Mucosa of descending colon (tissue), 3 donors: ENCODE data around the gene PROC. TPM values are rescaled to one million over a fixed set of nuclear protein-coding genes. Genes with fewer than 3 reads are reported as not detected.

Source experiments
- ATAC-seq: fragments of 200-7000 bp; cut with Tn5 transposase; one replicate; pipeline ENCODE4 v1.9.1; 2020; ENCODE audit warnings: mild to moderate bottlenecking, moderate library complexity
- DNase-seq, 3 donors: peaks; one replicate each; pipeline ENCODE4 v3.0.0-alpha.2; 2020
- H3K36me3 ChIP-seq: fragments of 200-600 bp; one replicate; pipeline ENCODE4 v1.8.0; 2021; ENCODE audit warnings: low read depth, mild to moderate bottlenecking
- H3K4me1 ChIP-seq: fragments of 200-600 bp; one replicate; pipeline ENCODE4 v1.8.0; 2021; ENCODE audit warnings: low read depth, mild to moderate bottlenecking
- H3K4me3 ChIP-seq: fragments of 200-600 bp; one replicate; pipeline ENCODE4 v1.8.0; 2021; ENCODE audit warnings: mild to moderate bottlenecking
- H3K9me3 ChIP-seq: fragments of 200-600 bp; one replicate; pipeline ENCODE4 v1.8.0; 2021; ENCODE audit warnings: mild to moderate bottlenecking
- intact Hi-C, 2 donors: fragments of 100-400 bp; cut with DNase I in 1 of 2; cut with micrococcal nuclease in 1 of 2; formaldehyde crosslinking; loops; one replicate each; pipeline versions ENCODE4 v1.11.0 to v1.11.1; 2022; cut with DNase I, micrococcal nuclease
- total RNA-seq, 3 donors: library from RNA; stranded (reverse); fragmentation: NEBNext Ultra II Directional in 2 of 3; extraction: Animal tissue kit (Norgen Biotek cat#: 25700) in 2 of 3; gene quantifications; one replicate each; pipeline versions ENCODE4 v1.2.1 to v1.2.4, GENCODE V29; 2021 to 2023
- TF ChIP-seq, protein P1 (sequence below): fragments of 200-600 bp; IDR thresholded peaks from one replicate; pipeline ENCODE4 v1.8.0; 2022; ENCODE audit warnings: antibody characterized with exemption, mild to moderate bottlenecking
- donor health status: DM: no; HTN: no; CAD: no; lungs with moderate emphysema.
- donor health status: DM: no; HTN: no; CAD: no.
- donor health status: DM: no; HTN: yes; CAD: no.

Gene PROC
- total RNA-seq, 3 donors from 2014 or later, result 0.80 to 3.6 (median 0.95) TPM

- TF ChIP-seq, protein P1, sequence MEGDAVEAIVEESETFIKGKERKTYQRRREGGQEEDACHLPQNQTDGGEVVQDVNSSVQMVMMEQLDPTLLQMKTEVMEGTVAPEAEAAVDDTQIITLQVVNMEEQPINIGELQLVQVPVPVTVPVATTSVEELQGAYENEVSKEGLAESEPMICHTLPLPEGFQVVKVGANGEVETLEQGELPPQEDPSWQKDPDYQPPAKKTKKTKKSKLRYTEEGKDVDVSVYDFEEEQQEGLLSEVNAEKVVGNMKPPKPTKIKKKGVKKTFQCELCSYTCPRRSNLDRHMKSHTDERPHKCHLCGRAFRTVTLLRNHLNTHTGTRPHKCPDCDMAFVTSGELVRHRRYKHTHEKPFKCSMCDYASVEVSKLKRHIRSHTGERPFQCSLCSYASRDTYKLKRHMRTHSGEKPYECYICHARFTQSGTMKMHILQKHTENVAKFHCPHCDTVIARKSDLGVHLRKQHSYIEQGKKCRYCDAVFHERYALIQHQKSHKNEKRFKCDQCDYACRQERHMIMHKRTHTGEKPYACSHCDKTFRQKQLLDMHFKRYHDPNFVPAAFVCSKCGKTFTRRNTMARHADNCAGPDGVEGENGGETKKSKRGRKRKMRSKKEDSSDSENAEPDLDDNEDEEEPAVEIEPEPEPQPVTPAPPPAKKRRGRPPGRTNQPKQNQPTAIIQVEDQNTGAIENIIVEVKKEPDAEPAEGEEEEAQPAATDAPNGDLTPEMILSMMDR, result no peak
- peaks cover 6% of the 10 kb centered on the region for H3K4me1 ChIP-seq
- H3K9me3 ChIP-seq, result no peaks in the 10 kb centered on the region
- ATAC-seq (no peak), DNase-seq (no peak)
- no peak overlapping the region for H3K4me3 ChIP-seq
- H3K36me3 ChIP-seq, result no peaks in the 10 kb centered on the region
- intact Hi-C loops, result no loop called here
These were observed 821 bp upstream of the PROC start for GRCh38 chr2:127417406-127417805.

DNA sequence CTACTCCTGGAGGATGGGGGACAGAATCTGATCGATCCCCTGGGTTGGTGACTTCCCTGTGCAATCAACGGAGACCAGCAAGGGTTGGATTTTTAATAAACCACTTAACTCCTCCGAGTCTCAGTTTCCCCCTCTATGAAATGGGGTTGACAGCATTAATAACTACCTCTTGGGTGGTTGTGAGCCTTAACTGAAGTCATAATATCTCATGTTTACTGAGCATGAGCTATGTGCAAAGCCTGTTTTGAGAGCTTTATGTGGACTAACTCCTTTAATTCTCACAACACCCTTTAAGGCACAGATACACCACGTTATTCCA lies 844 bp downstream of the PROC start:
- intact Hi-C loops, result no loop called here
- H3K4me3 ChIP-seq, result no peak overlapping the region

GRCh38 chr2:127419448-127420038 lies 1.3 kb downstream of the PROC start:
- no peak overlapping the region for H3K4me3 ChIP-seq
- no peaks in the 10 kb centered on the region for H3K9me3 ChIP-seq
- no peak for ATAC-seq
- DNase-seq, result no peak
- TF ChIP-seq, protein P1, result no peak
- intact Hi-C loops, result no loop called here
- no peaks in the 10 kb centered on the region for H3K36me3 ChIP-seq
- H3K4me1 ChIP-seq, result peaks cover 10% of the 10 kb centered on the region

More for the DNA sequence above, 844 bp downstream of the PROC start:
- Histone ChIP-seq H3K9me3 (no peaks in the 10 kb centered on the region), H3K4me1 (peaks cover 10% of the 10 kb centered on the region), H3K36me3 (no peaks in the 10 kb centered on the region)
- TF ChIP-seq, protein P1, result no peak
- DNase-seq, result no peak
- no peak for ATAC-seq

GRCh38 chr2:127420039-127420864 lies 2.0 kb downstream of the PROC start:
- Histone ChIP-seq H3K4me3 (no peak overlapping the region), H3K4me1 (peaks cover 10% of the 10 kb centered on the region), H3K36me3 (no peaks in the 10 kb centered on the region), H3K9me3 (no peaks in the 10 kb centered on the region)
- intact Hi-C loops, result no loop called here
- ATAC-seq, result no peak
- no peak for DNase-seq
- TF ChIP-seq, protein P1, result no peak

- H3K4me3 ChIP-seq, result no peak overlapping the region
- TF ChIP-seq, protein P1, result no peak
- H3K36me3 ChIP-seq, result no peaks in the 10 kb centered on the region
- no peaks in the 10 kb centered on the region for H3K9me3 ChIP-seq
- DNase-seq (no peak), ATAC-seq (no peak)
- intact Hi-C loops, result no loop called here
- peaks cover 4% of the 10 kb centered on the region for H3K4me1 ChIP-seq
These were observed 3.0 kb downstream of the PROC start for GRCh38 chr2:127421116-127421800.
